Uterine smooth muscle cell (primary cell): Measurements from ENCODE around the gene SLC37A1. TPM values are rescaled to one million over a fixed set of nuclear protein-coding genes. Genes with fewer than 3 reads are reported as not detected.

Experiments used
- total RNA-seq: library from RNA; depleted of rRNA; stranded (reverse); fragments of >200 nt; gene quantifications from 2 replicates; pipeline ENCODE4 v1.2.3, GENCODE V29; 2014

SLC37A1 gene
- 1.9 and 2.7 TPM in 2 replicates for total RNA-seq

DNA sequence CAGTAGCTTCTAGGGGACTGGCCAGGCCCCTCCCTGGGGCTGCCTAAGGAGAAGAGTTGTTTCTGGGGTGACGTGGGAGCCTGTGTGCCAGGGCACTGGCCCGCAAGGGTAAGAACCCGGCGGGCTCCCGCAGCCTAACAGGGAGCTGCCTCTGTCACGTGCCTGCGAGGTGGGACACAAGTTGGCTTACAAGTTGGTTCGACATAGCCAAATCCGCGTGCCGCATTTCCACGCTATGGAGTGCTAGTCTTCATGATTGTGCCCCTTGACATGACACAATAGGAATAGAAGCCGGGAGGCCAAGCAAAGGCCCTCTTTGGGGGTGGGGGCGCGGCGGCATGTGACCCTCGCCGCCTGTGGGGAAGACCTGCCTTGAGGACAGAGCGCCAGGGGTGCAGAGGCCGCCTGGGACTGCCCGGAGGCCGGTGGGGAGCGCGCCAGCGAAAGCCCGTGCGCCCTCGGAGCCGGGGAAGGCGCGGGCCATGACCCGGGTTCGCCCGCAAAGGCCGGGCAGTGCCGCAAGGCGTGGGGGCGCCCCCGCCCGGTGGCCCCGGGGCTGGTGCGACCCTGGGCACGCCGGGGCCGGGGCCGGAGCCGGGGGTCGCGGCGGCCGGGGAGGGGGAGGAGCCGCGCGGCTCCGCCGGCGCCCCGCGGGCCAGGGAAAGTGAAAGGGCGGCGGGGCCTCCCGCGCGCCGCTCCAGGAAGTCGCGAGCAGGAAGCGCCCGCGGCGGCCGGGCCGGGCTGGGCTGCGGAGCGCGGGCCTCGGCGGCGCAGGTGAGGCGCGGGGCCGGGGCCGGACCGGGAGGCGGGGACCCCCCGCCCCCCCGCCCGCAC is at the start of gene SLC37A1:
TSS of gene SLC37A1 (plus strand) at position 702 of the 834 bp plus-strand sequence. CDS start 4,603 bp downstream, outside the sequence.

GRCh38 chr21:42496120-42496838 is 17.4 kb upstream of the SLC37A1 start, which contains the start of gene RSPH1:
RSPH1 (minus strand) TSS chr21:42496224; CDS start chr21:42496186, 38 bp downstream.

Other genes with a start within 250 kb of the SLC37A1 start
- gene TFF3, start 198.4 kb upstream of the SLC37A1 start, total RNA-seq, result not detected in 2 replicates
- not detected in 2 replicates for gene TFF2, start 162.9 kb upstream of the SLC37A1 start, total RNA-seq
- gene TFF1, start 147.3 kb upstream of the SLC37A1 start, total RNA-seq, result not detected in 2 replicates
- gene TMPRSS3, start 117.8 kb upstream of the SLC37A1 start, total RNA-seq, result not detected in 2 replicates
- gene UBASH3A, start 110.0 kb upstream of the SLC37A1 start, total RNA-seq, result not detected in 2 replicates
- not detected in 2 replicates for gene RSPH1, start 17.6 kb upstream of the SLC37A1 start, total RNA-seq
- gene PDE9A, start 139.8 kb downstream of the SLC37A1 start, total RNA-seq, result 1.9 and 2.1 TPM in 2 replicates